Measurements from ENCODE around the gene STAG1. TPM values are rescaled to one million over a fixed set of nuclear protein-coding genes. Genes with fewer than 3 reads are reported as not detected.
"Not testable (repeated sequence)": the region's sequence is repeated elsewhere in the genome, so short reads cannot be mapped to it uniquely, and the experiment has no call there.

STAG1 gene
- 18.4 TPM for total RNA-seq
- long read RNA-seq, full-length matches to known transcripts = 13 of 19 reads
- long read RNA-seq, partial matches to known transcripts = 4 of 19 reads
- long read RNA-seq, other reads (novel, unspliced or antisense) = 2 of 19 reads

DNA sequence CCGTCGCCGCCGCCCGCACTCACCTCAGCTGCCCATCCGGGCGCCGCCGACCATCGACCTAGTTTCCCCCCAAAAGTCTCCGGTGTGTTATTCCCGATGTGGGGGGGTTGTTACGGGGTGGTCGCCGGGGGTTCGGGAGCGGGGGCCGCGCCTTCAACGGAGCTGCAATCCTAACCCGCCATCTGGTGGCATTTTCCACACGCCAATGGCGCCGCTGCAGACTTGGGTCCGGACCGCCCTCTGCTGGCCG lies at the start of gene STAG1:
Gene STAG1, minus strand, starts transcription at position 207 of the 250 bp plus-strand sequence. CDS start 121,480 bp downstream, outside the sequence.
- Histone ChIP-seq H3K27ac (replicated peaks) (peak within 1 kb of the TSS; percentile 96), H3K4me1 (peaks cover 48% of the 10 kb centered on the region), H3K27me3 (ENCODE audit: low read depth) (no peaks in the 10 kb centered on the region), H3K9me3 (replicated peaks) (no peaks in the 10 kb centered on the region), H3K36me3 (no peaks in the 10 kb centered on the region), H3K4me3 (peak within 1 kb of the TSS; percentile 83)
- intact Hi-C loops (cut with micrococcal nuclease) = loop anchor here (5.0 to 10.0 kb wide), 2 partner anchors 260 to 677 kb away; no protein-coding TSS in a partner anchor
- no peak for DNase-seq
- TF ChIP-seq, protein P1, sequence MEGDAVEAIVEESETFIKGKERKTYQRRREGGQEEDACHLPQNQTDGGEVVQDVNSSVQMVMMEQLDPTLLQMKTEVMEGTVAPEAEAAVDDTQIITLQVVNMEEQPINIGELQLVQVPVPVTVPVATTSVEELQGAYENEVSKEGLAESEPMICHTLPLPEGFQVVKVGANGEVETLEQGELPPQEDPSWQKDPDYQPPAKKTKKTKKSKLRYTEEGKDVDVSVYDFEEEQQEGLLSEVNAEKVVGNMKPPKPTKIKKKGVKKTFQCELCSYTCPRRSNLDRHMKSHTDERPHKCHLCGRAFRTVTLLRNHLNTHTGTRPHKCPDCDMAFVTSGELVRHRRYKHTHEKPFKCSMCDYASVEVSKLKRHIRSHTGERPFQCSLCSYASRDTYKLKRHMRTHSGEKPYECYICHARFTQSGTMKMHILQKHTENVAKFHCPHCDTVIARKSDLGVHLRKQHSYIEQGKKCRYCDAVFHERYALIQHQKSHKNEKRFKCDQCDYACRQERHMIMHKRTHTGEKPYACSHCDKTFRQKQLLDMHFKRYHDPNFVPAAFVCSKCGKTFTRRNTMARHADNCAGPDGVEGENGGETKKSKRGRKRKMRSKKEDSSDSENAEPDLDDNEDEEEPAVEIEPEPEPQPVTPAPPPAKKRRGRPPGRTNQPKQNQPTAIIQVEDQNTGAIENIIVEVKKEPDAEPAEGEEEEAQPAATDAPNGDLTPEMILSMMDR (IDR thresholded peaks at IDR 0.05; ENCODE audit: borderline replicate concordance) = peak; percentile 97

DNA sequence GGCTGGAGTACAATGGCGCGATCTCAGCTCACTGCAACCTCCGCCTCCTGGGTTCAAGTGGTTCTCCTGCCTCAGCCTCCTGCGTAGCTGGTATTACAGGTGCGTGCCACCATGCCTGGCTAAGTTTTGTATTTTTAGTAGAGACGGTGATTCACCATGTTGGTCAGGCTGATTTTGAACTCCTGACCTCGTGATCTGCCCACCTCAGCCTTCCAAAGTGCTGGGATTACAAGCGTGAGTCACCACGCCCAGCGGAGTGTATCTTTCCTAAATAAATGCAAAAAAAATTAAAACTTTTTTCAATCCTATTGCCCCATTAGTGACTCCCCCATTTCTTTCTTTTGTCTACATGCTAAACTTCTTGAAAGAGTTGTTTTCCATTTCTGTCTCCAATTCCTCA lies 49.0 kb upstream of the STAG1 start:
- H3K9me3 ChIP-seq (replicated peaks); H3K4me3 ChIP-seq; H3K27ac ChIP-seq (replicated peaks); H3K36me3 ChIP-seq; H3K27me3 ChIP-seq (ENCODE audit: low read depth); DNase-seq; intact Hi-C loops (cut with micrococcal nuclease): not testable (repeated sequence)
- peaks cover 20% of the 10 kb centered on the region for H3K4me1 ChIP-seq

DNA sequence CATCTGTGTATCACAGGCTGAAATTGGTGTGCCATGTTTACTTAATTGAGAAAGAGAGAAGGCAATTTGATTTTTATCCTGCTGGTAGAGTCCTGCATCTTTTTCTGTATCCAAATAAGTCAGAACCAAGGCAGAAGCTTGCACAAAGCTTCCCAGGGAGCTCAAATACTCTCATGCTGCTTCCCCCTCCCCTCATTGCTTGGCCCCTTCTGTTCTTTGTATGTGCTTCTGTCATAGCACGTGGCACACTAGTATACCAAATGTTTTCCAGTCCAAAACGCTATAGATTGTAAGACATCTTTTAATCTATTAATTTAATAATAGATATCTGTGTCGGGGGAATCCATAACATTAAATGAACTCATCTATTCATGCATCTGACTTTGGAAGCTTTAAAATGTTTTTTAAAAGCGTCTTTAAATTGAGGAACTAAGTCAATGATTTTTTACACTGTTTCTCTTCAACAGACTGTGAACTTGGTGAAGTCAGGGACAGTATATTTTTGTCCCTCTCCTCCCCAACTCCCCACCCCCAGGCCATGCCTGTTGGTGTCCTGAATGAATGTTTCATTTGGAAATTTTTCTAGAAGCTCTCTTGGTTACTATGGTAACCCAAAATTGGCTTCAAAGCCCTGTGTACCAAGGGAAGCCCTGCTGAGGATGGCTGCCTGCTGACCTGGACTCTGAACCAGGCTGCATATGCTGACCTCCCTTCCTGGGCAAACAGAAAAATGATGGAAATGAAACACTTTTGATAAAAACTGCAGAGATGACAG lies 40.6 kb upstream of the STAG1 start:
- DNase-seq = no peak
- Histone ChIP-seq H3K27me3 (ENCODE audit: low read depth) (no peaks in the 10 kb centered on the region), H3K27ac (replicated peaks) (no peak overlapping the region), H3K9me3 (replicated peaks) (no peaks in the 10 kb centered on the region), H3K36me3 (no peaks in the 10 kb centered on the region), H3K4me1 (peaks cover under 1% of the 10 kb centered on the region), H3K4me3 (no peak overlapping the region)
- intact Hi-C loops (cut with micrococcal nuclease) = no loop called here
- TF ChIP-seq, protein P1 (IDR thresholded peaks at IDR 0.05; ENCODE audit: borderline replicate concordance) = no peak

DNA sequence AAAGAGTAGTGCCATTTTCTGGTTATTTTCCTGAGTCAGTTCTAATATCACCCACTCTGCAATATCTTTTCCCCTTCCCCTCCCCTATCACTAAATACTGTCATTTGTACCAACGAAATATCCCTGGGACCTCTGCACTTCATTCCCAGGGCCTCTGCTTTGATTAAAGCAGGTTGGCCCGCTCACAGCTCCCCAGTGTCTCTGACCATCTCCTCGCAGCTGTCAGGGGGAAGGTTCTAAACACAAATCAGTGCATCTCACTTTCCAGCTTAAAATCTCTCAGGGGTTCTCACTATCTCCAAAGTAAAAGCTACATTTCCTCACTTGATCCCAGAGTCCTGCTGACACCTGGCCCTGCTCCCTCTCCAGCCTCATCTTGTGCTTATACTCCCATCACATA lies 38.6 kb upstream of the STAG1 start:
- Histone ChIP-seq H3K27ac (replicated peaks) (no peak overlapping the region), H3K4me3 (no peak overlapping the region), H3K9me3 (replicated peaks) (no peaks in the 10 kb centered on the region), H3K36me3 (no peaks in the 10 kb centered on the region), H3K27me3 (ENCODE audit: low read depth) (no peaks in the 10 kb centered on the region), H3K4me1 (peaks cover 13% of the 10 kb centered on the region)
- intact Hi-C loops (cut with micrococcal nuclease) = no loop called here
- no peak for DNase-seq
- TF ChIP-seq, protein P1 (IDR thresholded peaks at IDR 0.05; ENCODE audit: borderline replicate concordance) = no peak

DNA sequence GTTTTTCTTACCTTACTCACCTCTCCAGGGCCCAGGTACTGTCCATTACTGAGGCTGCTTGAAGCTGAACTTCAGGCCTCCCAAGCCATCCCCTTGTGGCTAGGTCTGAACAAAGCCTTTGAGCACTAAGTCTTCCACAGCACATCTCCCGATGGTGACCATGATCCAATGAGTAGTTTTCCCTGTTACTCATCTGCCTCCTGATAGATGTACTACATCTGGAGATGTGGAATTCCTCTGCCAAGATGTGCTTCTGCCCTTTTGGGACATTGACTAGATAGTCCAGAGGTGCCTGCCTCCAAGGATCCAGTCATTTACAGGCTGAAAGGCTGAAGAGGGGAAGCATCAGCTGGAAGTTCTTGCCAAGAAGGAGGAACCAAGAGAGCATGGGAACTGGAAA lies 37.8 kb upstream of the STAG1 start:
- Histone ChIP-seq H3K27ac (replicated peaks) (no peak overlapping the region), H3K4me3 (no peak overlapping the region), H3K27me3 (ENCODE audit: low read depth) (no peaks in the 10 kb centered on the region), H3K36me3 (no peaks in the 10 kb centered on the region), H3K9me3 (replicated peaks) (no peaks in the 10 kb centered on the region), H3K4me1 (peaks cover 13% of the 10 kb centered on the region)
- DNase-seq = no peak
- TF ChIP-seq, protein P1 (IDR thresholded peaks at IDR 0.05; ENCODE audit: borderline replicate concordance) = no peak
- intact Hi-C loops (cut with micrococcal nuclease) = no loop called here

DNA sequence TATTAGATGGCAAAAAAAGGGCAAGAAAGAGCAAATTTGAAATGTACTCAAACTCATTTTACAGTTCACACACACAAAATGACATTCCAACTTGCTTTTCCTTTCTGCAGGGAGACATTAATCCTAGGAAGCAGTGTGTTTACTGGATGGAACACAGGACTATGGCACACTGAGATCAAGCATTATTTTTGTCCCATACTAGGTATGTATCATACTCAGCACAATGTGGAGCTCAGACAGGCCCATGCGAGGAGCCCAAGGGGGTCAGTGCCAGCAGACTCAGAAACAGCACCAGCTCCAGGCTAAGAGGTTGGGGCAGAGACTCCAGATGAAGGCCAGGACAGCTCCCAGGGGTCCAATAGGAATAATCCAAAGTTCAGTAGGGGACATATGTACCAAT lies 36.0 kb upstream of the STAG1 start:
- Histone ChIP-seq H3K9me3 (replicated peaks) (no peaks in the 10 kb centered on the region), H3K27ac (replicated peaks) (no peak overlapping the region), H3K27me3 (ENCODE audit: low read depth) (no peaks in the 10 kb centered on the region), H3K4me3 (no peak overlapping the region), H3K4me1 (peaks cover 13% of the 10 kb centered on the region), H3K36me3 (no peaks in the 10 kb centered on the region)
- intact Hi-C loops (cut with micrococcal nuclease) = no loop called here
- DNase-seq = no peak
- TF ChIP-seq, protein P1 (IDR thresholded peaks at IDR 0.05; ENCODE audit: borderline replicate concordance) = no peak
